SK-N-SH treated with all-trans-retinoic acid at 6 μM for 48 hours (cell line): ENCODE measurements around the gene DNAJC6.

Experiments
- ATAC-seq: fragments of 200-7000 bp; cut with Tn5 transposase; 3 replicates; pipeline ENCODE4 v1.9.1; 2020; ENCODE audit warnings: mild to moderate bottlenecking, moderate library complexity
- ARNTL ChIP-seq: fragments of 450-650 bp; formaldehyde crosslinking; IDR thresholded peaks from 2 replicates; pipeline ENCODE4 v1.5.0; 2020; ENCODE audit warnings: low read depth, mild to moderate bottlenecking, moderate library complexity, borderline replicate concordance
- BACH2 ChIP-seq: fragments of 250-450 bp; sonication (Bioruptor Pico); IDR thresholded peaks from 2 replicates; pipeline ENCODE4 v1.9.0; 2021; ENCODE audit warnings: mild to moderate bottlenecking, borderline replicate concordance
- CREB5 ChIP-seq: fragments of 250-450 bp; sonication (Bioruptor Pico); IDR thresholded peaks from 2 replicates; pipeline ENCODE4 v1.5.1; 2020; ENCODE audit warnings: low read depth, mild to moderate bottlenecking, moderate library complexity
- CSDC2 ChIP-seq: fragments of 250-450 bp; sonication (Bioruptor Pico); IDR thresholded peaks from 2 replicates; pipeline ENCODE4 v1.5.0; 2020; ENCODE audit warnings: mild to moderate bottlenecking, moderate library complexity
- CSRNP3 ChIP-seq: fragments of 250-450 bp; sonication (Bioruptor Pico); IDR thresholded peaks from 2 replicates; pipeline ENCODE4 v1.5.1; 2021; ENCODE audit warnings: mild to moderate bottlenecking, moderate library complexity
- ESRRG ChIP-seq: fragments of 250-450 bp; sonication (Bioruptor Pico); IDR thresholded peaks from 2 replicates; pipeline ENCODE4 v1.6.1; 2021; ENCODE audit warnings: mild to moderate bottlenecking
- GLIS3 ChIP-seq: fragments of 250-450 bp; sonication (Bioruptor Pico); IDR thresholded peaks from 2 replicates; pipeline ENCODE4 v1.5.0; 2020; ENCODE audit warnings: mild to moderate bottlenecking, moderate library complexity
- ISL1 ChIP-seq: fragments of 250-450 bp; sonication (Bioruptor Pico); IDR thresholded peaks from 2 replicates; pipeline ENCODE4 v2.1.2; 2022; ENCODE audit warnings: mild to moderate bottlenecking, moderate library complexity
- OSR1 ChIP-seq: fragments of 250-450 bp; sonication (Bioruptor Pico); IDR thresholded peaks from 2 replicates; pipeline ENCODE4 v1.8.0; 2022; ENCODE audit warnings: moderate library complexity, mild to moderate bottlenecking, inconsistent platforms
- PATZ1 ChIP-seq: fragments of 250-450 bp; sonication (Bioruptor Pico); IDR thresholded peaks from 2 replicates; pipeline ENCODE4 v1.8.0; 2020; ENCODE audit warnings: mild to moderate bottlenecking, moderate library complexity, borderline replicate concordance
- POU6F1 ChIP-seq: fragments of 250-450 bp; sonication (Bioruptor Pico); IDR thresholded peaks from 2 replicates; pipeline ENCODE4 v1.8.0; 2021; ENCODE audit warnings: low read depth, mild to moderate bottlenecking, moderate library complexity, borderline replicate concordance
- PPARA ChIP-seq: fragments of 250-450 bp; sonication (Bioruptor Pico); IDR thresholded peaks from 2 replicates; pipeline ENCODE4 v1.5.0; 2020; ENCODE audit warnings: mild to moderate bottlenecking, borderline replicate concordance
- RARB ChIP-seq: fragments of 250-450 bp; sonication (Bioruptor Pico); IDR thresholded peaks from 2 replicates; pipeline ENCODE4 v1.8.0; 2021; ENCODE audit warnings: mild to moderate bottlenecking, moderate library complexity
- SNAI2 ChIP-seq: fragments of 250-450 bp; sonication (Bioruptor Pico); IDR thresholded peaks from 2 replicates; pipeline ENCODE4 v1.5.0; 2020; ENCODE audit warnings: mild to moderate bottlenecking, moderate library complexity
- TCF4 ChIP-seq: fragments of 250-450 bp; sonication (Bioruptor Pico); IDR thresholded peaks from 2 replicates; pipeline ENCODE4 v1.8.0; 2021; ENCODE audit warnings: mild to moderate bottlenecking, moderate library complexity, borderline replicate concordance
- TOX ChIP-seq: fragments of 250-450 bp; sonication (Bioruptor Pico); IDR thresholded peaks from 2 replicates; pipeline ENCODE4 v1.8.0; 2021; ENCODE audit warnings: mild to moderate bottlenecking, moderate library complexity, borderline replicate concordance
- TSHZ2 ChIP-seq: fragments of 250-450 bp; sonication (Bioruptor Pico); IDR thresholded peaks from 2 replicates; pipeline ENCODE4 v1.5.0; 2020; ENCODE audit warnings: mild to moderate bottlenecking, moderate library complexity
- ZC3H10 ChIP-seq: fragments of 250-450 bp; sonication (Bioruptor Pico); IDR thresholded peaks from 2 replicates; pipeline ENCODE4 v1.5.1; 2021; ENCODE audit warnings: mild to moderate bottlenecking, moderate library complexity
- ZFP3 ChIP-seq: fragments of 250-450 bp; sonication (Bioruptor Pico); IDR thresholded peaks from 2 replicates; pipeline ENCODE4 v1.5.0; 2020; ENCODE audit warnings: mild to moderate bottlenecking, moderate library complexity
- ZFP30 ChIP-seq: fragments of 450-650 bp; formaldehyde crosslinking; IDR thresholded peaks from 2 replicates; pipeline ENCODE4 v1.5.0; 2022; ENCODE audit warnings: mild to moderate bottlenecking, moderate library complexity
- ZNF565 ChIP-seq: fragments of 450-650 bp; formaldehyde crosslinking; conservative IDR thresholded peaks from 2 replicates; pipeline ENCODE4 v1.5.0; 2020; ENCODE audit warnings: low read depth, mild to moderate bottlenecking, moderate library complexity
- ZNF70 ChIP-seq: fragments of 450-650 bp; formaldehyde crosslinking; IDR thresholded peaks from 2 replicates; pipeline ENCODE4 v1.5.0; 2020; ENCODE audit warnings: mild to moderate bottlenecking, moderate library complexity
- ZNF8 ChIP-seq: fragments of 450-650 bp; formaldehyde crosslinking; IDR thresholded peaks from 2 replicates; pipeline ENCODE4 v1.5.0; 2020; ENCODE audit warnings: mild to moderate bottlenecking, moderate library complexity

Gene DNAJC6

GRCh38 chr1:65362545-65362944 lies 53.2 kb downstream of the DNAJC6 start:
- ATAC-seq, result no peak
- TF ChIP-seq ZFP3 (CRISPR knock-in tag) (no peak), PPARA (CRISPR knock-in tag) (no peak), RARB (CRISPR knock-in tag) (no peak), TOX (CRISPR knock-in tag) (no peak), CREB5 (CRISPR knock-in tag) (no peak), GLIS3 (CRISPR knock-in tag) (no peak), BACH2 (no peak), ZFP30 (CRISPR knock-in tag) (no peak), PATZ1 (CRISPR knock-in tag) (no peak), ISL1 (no peak), OSR1 (CRISPR knock-in tag) (no peak), CSDC2 (CRISPR knock-in tag) (no peak), ZNF8 (CRISPR knock-in tag) (no peak), SNAI2 (no peak), ARNTL (CRISPR knock-in tag) (no peak), TCF4 (CRISPR knock-in tag) (no peak), ZC3H10 (no peak), POU6F1 (no peak), TSHZ2 (no peak), ESRRG (CRISPR knock-in tag) (no peak)

GRCh38 chr1:65363484-65363883 lies 54.1 kb downstream of the DNAJC6 start:
- ATAC-seq, result no peak
- TF ChIP-seq TSHZ2, result no peak
- no peak for TF ChIP-seq PPARA (CRISPR knock-in tag)
- TF ChIP-seq ZNF565 (CRISPR knock-in tag), result no peak
- no peak for TF ChIP-seq ZNF70 (CRISPR knock-in tag)
- no peak for TF ChIP-seq ISL1
- TF ChIP-seq ZFP3 (CRISPR knock-in tag), result no peak
- no peak for TF ChIP-seq SNAI2
- TF ChIP-seq, all 23 proteins: peak for 0

GRCh38 chr1:65368403-65368802 lies 59.1 kb downstream of the DNAJC6 start:
- ATAC-seq, result no peak
- TF ChIP-seq CREB5 (CRISPR knock-in tag) (no peak), ZFP30 (CRISPR knock-in tag) (no peak), ARNTL (CRISPR knock-in tag) (no peak), ZNF565 (CRISPR knock-in tag) (no peak), ISL1 (no peak), ESRRG (CRISPR knock-in tag) (no peak), ZC3H10 (no peak), GLIS3 (CRISPR knock-in tag) (no peak), OSR1 (CRISPR knock-in tag) (no peak), RARB (CRISPR knock-in tag) (no peak), BACH2 (no peak), CSRNP3 (no peak), POU6F1 (no peak), ZNF8 (CRISPR knock-in tag) (no peak)
